Measurements from ENCODE around the gene SH3RF1. TPM values are rescaled to one million over a fixed set of nuclear protein-coding genes. Genes with fewer than 3 reads are reported as not detected.
A peak's percentile ranks its signal among the peaks of the same experiment; 100 is the strongest.

The SH3RF1 gene
- total RNA-seq, 1 donor, result 41.9 TPM

DNA sequence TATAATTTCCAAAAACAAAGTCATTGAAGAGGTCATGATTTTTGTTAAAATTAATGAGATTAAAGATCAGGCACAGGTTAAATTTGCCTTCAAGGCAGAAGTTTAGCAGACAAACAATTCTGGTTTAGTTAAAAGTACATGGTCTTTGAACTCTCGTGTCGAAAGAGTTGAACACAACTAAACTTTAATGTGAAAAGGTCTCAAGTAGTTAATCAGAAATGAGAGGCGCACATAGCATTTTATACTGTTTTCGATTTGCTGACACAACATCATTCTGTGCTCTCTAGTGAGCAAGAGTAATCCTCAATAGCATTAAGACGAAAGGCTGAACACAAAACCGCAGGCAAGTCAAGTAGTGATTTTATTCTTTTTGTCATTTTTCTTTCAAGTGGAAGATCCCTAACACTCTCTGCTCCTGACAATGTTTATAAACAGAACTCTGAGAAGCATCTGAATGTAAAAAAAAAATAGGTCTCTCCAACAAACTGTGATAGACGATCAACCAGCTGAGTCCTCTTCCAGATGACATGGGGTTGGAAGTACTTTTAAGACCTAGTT is 49.8 kb downstream of the SH3RF1 start:
- peak; percentile 82 for DNase-seq (ENCODE audit: low read depth)
- TF ChIP-seq, protein P1, sequence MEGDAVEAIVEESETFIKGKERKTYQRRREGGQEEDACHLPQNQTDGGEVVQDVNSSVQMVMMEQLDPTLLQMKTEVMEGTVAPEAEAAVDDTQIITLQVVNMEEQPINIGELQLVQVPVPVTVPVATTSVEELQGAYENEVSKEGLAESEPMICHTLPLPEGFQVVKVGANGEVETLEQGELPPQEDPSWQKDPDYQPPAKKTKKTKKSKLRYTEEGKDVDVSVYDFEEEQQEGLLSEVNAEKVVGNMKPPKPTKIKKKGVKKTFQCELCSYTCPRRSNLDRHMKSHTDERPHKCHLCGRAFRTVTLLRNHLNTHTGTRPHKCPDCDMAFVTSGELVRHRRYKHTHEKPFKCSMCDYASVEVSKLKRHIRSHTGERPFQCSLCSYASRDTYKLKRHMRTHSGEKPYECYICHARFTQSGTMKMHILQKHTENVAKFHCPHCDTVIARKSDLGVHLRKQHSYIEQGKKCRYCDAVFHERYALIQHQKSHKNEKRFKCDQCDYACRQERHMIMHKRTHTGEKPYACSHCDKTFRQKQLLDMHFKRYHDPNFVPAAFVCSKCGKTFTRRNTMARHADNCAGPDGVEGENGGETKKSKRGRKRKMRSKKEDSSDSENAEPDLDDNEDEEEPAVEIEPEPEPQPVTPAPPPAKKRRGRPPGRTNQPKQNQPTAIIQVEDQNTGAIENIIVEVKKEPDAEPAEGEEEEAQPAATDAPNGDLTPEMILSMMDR (IDR thresholded peaks at IDR 0.05; ENCODE audit: insufficient read depth, low read depth, low read length), result no peak
- peak overlapping the region; percentile 25 for H3K4me3 ChIP-seq (ENCODE audit: low read depth, low read length)

DNA sequence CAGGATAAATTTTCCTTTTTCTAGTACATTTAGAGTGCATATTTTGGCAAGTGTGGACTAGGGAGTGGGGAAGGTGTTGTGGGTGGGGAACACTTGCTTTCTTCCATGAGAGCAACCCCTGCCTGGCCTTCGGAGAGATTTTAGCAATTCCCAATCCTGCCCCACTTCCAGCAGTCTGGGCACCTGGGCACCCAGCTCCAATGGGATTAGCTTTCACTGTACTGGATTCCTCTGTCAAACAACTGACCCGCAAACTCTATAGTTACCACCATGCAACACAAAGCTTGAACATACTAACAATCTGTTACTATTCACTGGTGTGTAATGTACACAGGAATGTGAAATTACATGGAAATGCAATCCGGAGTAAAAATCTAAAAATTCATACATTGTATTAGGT is 50.3 kb downstream of the SH3RF1 start:
- TF ChIP-seq, protein P1 (IDR thresholded peaks at IDR 0.05; ENCODE audit: insufficient read depth, low read depth, low read length), result no peak
- H3K4me3 ChIP-seq (ENCODE audit: low read depth, low read length), result no peak overlapping the region
- no peak for DNase-seq (ENCODE audit: low read depth)

DNA sequence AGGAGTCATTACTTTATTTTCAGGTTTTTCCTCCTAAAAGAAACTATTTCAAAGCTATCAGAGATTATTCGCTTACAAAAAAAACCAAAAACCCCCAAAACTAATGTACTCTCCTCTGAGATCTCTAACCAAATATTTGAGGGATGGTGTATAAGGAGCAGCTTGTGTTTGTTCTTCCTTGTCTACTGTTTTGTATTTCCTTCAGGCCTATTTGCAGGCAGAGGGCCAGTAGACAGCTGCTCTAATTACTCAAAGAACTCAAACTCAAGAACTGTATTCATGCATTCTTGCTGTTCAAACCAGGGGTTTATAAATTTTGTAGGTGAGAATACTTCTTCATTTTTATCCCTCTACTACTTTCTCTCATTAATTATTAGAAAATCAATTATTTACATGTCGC is 51.3 kb downstream of the SH3RF1 start:
- no peak overlapping the region for H3K4me3 ChIP-seq (ENCODE audit: low read depth, low read length)
- TF ChIP-seq, protein P1 (IDR thresholded peaks at IDR 0.05; ENCODE audit: insufficient read depth, low read depth, low read length), result no peak
- DNase-seq (ENCODE audit: low read depth), result no peak

DNA sequence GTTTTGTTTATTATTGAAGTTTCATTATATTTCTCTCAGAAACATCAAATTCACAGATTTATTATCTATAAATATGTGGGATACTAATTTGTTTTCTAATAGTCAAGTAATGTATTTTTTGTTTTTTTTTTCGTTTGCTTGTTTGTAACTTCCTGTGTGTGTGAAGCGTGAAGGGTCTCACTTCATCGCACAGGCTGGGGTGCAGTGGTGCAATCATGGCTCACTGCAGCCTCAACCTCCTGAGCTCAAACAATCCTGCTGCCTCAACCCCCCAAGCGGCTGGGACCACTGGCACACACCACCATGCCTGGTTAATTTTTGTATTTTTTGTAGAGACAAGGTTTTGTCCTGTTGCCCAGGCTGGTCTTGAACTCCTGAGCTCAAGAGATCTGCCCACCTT is 55.1 kb downstream of the SH3RF1 start:
- TF ChIP-seq, protein P1 (IDR thresholded peaks at IDR 0.05; ENCODE audit: insufficient read depth, low read depth, low read length), result no peak
- no peak for DNase-seq (ENCODE audit: low read depth)
- no peak overlapping the region for H3K4me3 ChIP-seq (ENCODE audit: low read depth, low read length)

DNA sequence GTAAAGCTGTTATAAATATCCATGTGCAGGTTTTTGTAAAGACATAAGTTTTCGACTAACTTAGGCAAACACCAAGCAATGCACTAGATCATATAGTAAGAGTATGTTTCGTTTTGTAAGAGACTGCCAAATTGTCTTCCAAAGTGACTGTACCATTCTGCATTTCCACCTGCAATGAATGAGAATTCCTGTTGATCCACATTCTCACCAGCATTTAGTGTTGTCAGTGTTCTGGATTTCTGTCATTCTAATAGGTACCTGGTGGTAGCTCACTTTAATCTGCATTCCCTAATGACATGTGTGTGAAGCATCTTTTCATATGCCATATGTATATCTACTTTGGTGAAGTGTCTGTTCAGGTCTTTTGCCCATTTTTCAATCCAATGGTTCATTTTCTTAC is 57.8 kb downstream of the SH3RF1 start:
- DNase-seq (ENCODE audit: low read depth), result no peak

DNA sequence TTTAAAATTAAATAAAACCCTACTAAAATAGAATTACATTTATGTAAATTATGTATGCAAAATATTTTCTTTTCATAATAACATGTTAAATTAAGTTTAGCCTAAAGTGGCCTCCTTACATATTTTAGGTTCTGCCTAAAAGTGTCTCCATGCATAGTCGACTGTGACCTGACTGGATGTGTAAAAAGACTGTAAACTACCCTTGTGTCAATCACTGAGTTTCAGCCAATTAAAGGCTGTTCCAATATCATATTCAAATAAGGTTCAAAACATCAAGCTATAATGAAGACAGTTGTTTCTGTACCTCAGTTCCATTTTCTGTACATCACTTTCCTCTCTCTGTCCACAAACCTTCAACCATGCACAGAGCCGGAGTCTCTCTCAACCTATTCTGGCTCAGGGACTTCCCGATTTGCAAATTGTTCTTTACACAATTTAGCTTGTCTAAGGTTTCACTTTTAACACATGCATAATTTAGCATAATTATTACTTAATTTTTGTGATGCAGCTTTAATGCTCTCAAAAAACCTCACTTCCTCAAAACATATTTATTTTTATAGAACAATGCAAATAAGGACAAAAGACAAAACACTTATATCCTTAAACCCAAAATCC is 60.1 kb downstream of the SH3RF1 start:
- no peak overlapping the region for H3K4me3 ChIP-seq (ENCODE audit: low read depth, low read length)
- TF ChIP-seq, protein P1 (IDR thresholded peaks at IDR 0.05; ENCODE audit: insufficient read depth, low read depth, low read length), result no peak
- DNase-seq (ENCODE audit: low read depth), result no peak

More for the DNA sequence above, 57.8 kb downstream of the SH3RF1 start:
- TF ChIP-seq, protein P1 (IDR thresholded peaks at IDR 0.05; ENCODE audit: insufficient read depth, low read depth, low read length), result no peak
- no peak overlapping the region for H3K4me3 ChIP-seq (ENCODE audit: low read depth, low read length)
